ENCODE measurements around the gene RGS21.

DNA sequence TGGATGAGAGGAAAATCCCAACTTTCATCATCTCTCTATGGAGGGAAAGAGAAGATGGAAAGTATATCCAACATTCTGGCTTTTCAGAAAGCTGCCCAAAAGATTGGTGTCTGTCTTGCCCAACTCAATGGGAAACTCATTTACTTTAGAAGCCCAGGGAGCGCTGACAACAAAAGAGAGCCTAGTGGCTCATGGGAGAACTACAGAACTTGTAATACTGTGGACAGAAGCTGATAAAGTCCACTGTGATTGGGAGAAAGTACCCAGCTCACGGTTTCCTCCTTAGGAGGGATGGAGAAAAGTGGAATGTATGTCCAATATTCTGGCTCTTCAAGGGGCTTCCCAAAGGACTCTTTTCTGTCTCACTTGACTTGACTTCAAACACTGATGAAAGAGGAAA, 66.0 kb downstream of the RGS21 start:
- TF ChIP-seq, protein P1, sequence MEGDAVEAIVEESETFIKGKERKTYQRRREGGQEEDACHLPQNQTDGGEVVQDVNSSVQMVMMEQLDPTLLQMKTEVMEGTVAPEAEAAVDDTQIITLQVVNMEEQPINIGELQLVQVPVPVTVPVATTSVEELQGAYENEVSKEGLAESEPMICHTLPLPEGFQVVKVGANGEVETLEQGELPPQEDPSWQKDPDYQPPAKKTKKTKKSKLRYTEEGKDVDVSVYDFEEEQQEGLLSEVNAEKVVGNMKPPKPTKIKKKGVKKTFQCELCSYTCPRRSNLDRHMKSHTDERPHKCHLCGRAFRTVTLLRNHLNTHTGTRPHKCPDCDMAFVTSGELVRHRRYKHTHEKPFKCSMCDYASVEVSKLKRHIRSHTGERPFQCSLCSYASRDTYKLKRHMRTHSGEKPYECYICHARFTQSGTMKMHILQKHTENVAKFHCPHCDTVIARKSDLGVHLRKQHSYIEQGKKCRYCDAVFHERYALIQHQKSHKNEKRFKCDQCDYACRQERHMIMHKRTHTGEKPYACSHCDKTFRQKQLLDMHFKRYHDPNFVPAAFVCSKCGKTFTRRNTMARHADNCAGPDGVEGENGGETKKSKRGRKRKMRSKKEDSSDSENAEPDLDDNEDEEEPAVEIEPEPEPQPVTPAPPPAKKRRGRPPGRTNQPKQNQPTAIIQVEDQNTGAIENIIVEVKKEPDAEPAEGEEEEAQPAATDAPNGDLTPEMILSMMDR (conservative IDR thresholded peaks at IDR 0.05): no peak
- no peak for TF ChIP-seq EZH2 (IDR thresholded peaks at IDR 0.05; ENCODE audit: low read depth)

Measured in PC-9 (cell line).